ENCODE data around the gene TSTD1. TPM values are rescaled to one million over a fixed set of nuclear protein-coding genes. Genes with fewer than 3 reads are reported as not detected.

Gene TSTD1
- total and polyA plus RNA-seq, 2 of the 8 experiments (the other 6 are each of a cell fraction or from before 2014, with no cell fraction given) = 60.9 to 314 TPM

- TF ChIP-seq KDM1A (IDR thresholded peaks at IDR 0.05; ENCODE audit: borderline replicate concordance, low read length) = no peak
- TF ChIP-seq BCL11A (IDR thresholded peaks at IDR 0.05; ENCODE audit: low read depth in 2 of 2, low read length in 2 of 2) = no peak
- no peak for TF ChIP-seq SP2 (IDR thresholded peaks at IDR 0.05; ENCODE audit: low read length)
- no peak for TF ChIP-seq SRF (IDR thresholded peaks at IDR 0.05; ENCODE audit: low read depth, low read length)
- no peak for TF ChIP-seq EGR1 (IDR thresholded peaks at IDR 0.05; ENCODE audit: borderline replicate concordance, low read depth, low read length)
Observed at GRCh38 chr1:161069731-161070270, 31.0 kb upstream of the TSTD1 start, which contains the start of gene ARHGAP30 (continued).

All from H1 (cell line).